Adrenal gland (tissue), 5 donors: ENCODE results near the gene FAM174C.

Experiments used
- POLR2A ChIP-seq, 2 donors: fragments of 450-650 bp; IDR thresholded peaks; one replicate each; pipeline ENCODE4 v1.6.1; 2017; ENCODE audit warnings: antibody characterized with exemption in 2 of 2, mild to moderate bottlenecking in 2 of 2, moderate library complexity in 1 of 2
- TF ChIP-seq, protein P1 (sequence below), 6 experiments: fragments of 450-650 bp in 4 of 6; fragments of 200-600 bp in 2 of 6; sonication (generic) in 1 of 6; IDR thresholded peaks; 1 replicate in 5 of 6; 2 replicates in 1 of 6; pipeline versions ENCODE4 v1.5.1 to v1.8.0; 2016 to 2021; ENCODE audit warnings: antibody characterized with exemption in 6 of 6, mild to moderate bottlenecking in 2 of 6, moderate library complexity in 1 of 6
- donor health status: DM: no; HTN: no; CAD: no.

GRCh38 chr19:1287354-1288225, 12.3 kb downstream of the FAM174C start:
- TF ChIP-seq POLR2A (IDR thresholded peaks at IDR 0.05) = no peak
- TF ChIP-seq, protein P1, sequence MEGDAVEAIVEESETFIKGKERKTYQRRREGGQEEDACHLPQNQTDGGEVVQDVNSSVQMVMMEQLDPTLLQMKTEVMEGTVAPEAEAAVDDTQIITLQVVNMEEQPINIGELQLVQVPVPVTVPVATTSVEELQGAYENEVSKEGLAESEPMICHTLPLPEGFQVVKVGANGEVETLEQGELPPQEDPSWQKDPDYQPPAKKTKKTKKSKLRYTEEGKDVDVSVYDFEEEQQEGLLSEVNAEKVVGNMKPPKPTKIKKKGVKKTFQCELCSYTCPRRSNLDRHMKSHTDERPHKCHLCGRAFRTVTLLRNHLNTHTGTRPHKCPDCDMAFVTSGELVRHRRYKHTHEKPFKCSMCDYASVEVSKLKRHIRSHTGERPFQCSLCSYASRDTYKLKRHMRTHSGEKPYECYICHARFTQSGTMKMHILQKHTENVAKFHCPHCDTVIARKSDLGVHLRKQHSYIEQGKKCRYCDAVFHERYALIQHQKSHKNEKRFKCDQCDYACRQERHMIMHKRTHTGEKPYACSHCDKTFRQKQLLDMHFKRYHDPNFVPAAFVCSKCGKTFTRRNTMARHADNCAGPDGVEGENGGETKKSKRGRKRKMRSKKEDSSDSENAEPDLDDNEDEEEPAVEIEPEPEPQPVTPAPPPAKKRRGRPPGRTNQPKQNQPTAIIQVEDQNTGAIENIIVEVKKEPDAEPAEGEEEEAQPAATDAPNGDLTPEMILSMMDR (IDR thresholded peaks at IDR 0.05) = no peak
